ENCODE results near the gene TRIAP1.
A peak's percentile ranks its signal among the peaks of the same experiment; 100 is the strongest.

The TRIAP1 gene

GRCh38 chr12:120425797-120426196 is 20.4 kb downstream of the TRIAP1 start:
- DNase-seq, result no peak

GRCh38 chr12:120422892-120423456 is 23.2 kb downstream of the TRIAP1 start:
- DNase-seq, result no peak

GRCh38 chr12:120421701-120422100 is 24.5 kb downstream of the TRIAP1 start:
- DNase-seq, result no peak

GRCh38 chr12:120417917-120418580 is 28.1 kb downstream of the TRIAP1 start:
- no peak for DNase-seq

GRCh38 chr12:120416490-120417216 is 29.5 kb downstream of the TRIAP1 start:
- DNase-seq, result no peak

GRCh38 chr12:120413901-120414695 is 32.1 kb downstream of the TRIAP1 start:
- no peak for DNase-seq

- DNase-seq, result no peak
Observed at GRCh38 chr12:120412421-120412820, 33.8 kb downstream of the TRIAP1 start.

GRCh38 chr12:120408771-120409170 is 37.4 kb downstream of the TRIAP1 start:
- no peak for DNase-seq

- DNase-seq, result no peak
Observed at GRCh38 chr12:120406553-120406952, 39.6 kb downstream of the TRIAP1 start.

GRCh38 chr12:120406069-120406468 is 40.1 kb downstream of the TRIAP1 start:
- DNase-seq, result no peak

- DNase-seq, result no peak
Observed at GRCh38 chr12:120404271-120404670, 41.9 kb downstream of the TRIAP1 start.

- DNase-seq, result no peak
Observed at GRCh38 chr12:120403869-120404268, 42.3 kb downstream of the TRIAP1 start.

- DNase-seq, result peak; percentile 41
Observed at GRCh38 chr12:120402217-120402616, 44.0 kb downstream of the TRIAP1 start.

- DNase-seq, result no peak
Observed at GRCh38 chr12:120399531-120399930, 46.7 kb downstream of the TRIAP1 start.

- DNase-seq, result no peak
Observed at GRCh38 chr12:120397824-120398540, 48.2 kb downstream of the TRIAP1 start.

GRCh38 chr12:120394483-120395367 is 51.5 kb downstream of the TRIAP1 start:
- no peak for DNase-seq
